Stimulated activated CD4-positive, alpha-beta T cell treated with anti-CD3 and anti-CD28 coated beads, Interleukin-12 subunit alpha, Interleukin-12 subunit beta, amount 100 ng/mL, for 24 hours (primary cell): ENCODE data around the gene TPRX1.
"Not testable (repeated sequence)": the region's sequence is repeated elsewhere in the genome, so short reads cannot be mapped to it uniquely, and the experiment has no call there.

Source experiments
- DNase-seq, 2 experiments: peaks; one replicate each; pipeline ENCODE4 v3.0.0-alpha.2; 2020; ENCODE audit warnings: low read depth in 2 of 2

TPRX1 gene

DNA sequence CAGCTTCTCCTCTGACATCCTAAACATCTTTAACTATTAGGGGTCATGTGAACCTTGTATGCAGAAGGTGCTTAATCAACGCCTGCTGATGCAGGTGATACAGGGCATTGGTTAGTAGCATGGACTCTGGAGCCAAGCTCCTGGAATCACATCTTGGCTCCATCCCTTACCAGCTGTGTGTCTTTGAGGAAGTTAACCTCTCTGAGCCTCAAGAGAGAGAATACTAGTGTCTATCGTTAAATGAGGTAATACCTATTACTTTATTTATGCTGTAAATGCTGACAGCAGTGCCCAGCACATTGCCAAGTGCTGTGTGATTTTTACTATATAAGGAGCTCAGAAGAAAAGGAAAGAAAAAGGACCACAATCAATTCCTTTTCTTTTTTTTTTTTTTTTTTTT, 37.0 kb downstream of the TPRX1 start:
- no peak for DNase-seq

DNA sequence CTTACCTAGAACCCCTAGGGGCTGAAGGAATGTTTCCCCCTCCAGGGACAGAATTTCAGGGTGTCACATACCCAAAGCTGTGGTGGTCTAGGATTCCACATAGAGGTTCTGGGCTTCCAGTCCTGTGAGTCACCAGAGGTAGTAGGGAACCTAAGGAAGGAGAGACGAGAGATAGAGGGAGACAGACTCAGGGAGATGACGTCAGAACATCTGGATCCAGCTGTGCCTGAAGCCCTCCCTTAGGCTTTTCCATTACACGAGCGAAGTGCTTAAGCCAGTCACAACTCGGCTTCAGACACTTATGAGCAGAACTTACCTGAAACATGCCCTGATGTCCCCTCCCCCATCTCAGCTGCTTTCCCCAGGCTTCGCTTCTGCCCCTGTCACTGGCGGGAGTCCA, 37.7 kb downstream of the TPRX1 start:
- no peak for DNase-seq

DNA sequence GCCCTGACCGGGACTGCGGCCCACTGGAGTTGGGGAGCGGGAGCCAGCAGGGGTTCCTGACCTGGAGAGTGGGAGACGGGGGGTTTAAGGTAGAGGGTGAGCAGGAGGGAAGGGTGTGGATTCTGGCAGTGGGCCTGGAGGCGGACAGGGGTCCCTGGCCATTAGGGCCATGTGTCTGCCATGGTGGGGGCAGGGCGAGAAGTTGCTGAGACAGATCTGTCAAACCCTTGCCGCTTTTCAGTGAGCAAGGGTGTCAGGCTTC, 38.1 kb downstream of the TPRX1 start:
- no peak for DNase-seq

DNA sequence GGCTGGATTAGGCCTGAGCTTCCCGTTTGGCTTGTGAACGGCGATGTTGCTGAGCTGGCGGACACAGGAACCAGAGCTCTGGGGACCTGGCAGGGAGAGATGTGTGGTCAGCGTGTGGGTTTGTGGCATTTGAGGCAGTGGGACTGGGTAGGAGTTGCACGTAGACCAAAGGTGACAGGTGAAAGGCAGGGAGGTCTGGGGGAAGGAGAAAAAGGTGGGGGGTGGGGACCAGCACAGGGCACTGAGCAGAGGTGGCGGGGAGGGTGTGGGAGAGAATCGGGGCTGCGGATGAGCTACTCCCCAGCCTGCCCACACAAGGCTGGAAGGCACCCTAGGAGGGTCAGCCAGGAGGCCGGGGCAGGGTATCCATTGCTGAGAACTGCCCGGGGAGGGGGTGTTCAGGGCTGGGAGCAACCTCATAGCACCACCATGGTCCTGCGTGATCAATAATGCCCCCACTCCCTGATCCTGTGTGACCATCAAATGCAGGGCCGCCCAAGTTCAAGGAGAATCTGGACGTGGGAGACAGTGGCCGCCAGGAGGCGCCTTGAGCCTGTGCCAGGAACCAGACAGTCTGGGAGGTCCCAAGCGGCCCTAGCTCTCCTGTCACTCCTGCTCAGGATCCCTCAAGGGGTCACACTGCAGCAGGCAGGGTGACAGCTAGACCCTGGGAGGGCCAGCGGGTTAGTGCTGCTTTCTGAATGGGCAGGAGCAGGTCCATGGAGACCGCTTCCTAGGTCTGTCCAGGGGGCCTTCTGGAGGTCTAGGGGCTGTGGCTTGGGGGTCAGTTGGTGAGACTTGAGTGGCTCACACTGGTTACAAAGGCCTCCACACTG, 38.6 kb downstream of the TPRX1 start:
- peak in 1 of 2 experiments; percentile 20 for DNase-seq

DNA sequence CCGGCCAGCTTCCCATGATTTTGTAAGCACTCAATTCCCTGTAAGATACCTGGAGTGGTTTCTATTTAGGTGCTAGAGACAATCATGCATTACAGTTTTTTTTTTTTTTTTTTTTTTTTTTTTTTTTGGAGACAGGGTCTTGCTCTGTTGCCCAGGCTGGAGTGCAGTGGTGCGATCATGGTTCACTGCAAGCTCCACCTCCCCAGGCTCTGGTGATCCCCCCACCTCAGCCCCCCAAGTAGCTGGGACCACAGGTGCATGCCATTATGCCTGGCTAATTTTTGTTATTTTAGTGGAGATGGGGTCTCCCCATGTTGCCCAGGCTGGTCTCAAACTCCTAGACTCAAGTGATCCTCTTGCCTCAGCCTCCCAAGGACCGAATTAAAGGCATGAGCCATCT, 39.6 kb downstream of the TPRX1 start:
- DNase-seq: not testable (repeated sequence)

DNA sequence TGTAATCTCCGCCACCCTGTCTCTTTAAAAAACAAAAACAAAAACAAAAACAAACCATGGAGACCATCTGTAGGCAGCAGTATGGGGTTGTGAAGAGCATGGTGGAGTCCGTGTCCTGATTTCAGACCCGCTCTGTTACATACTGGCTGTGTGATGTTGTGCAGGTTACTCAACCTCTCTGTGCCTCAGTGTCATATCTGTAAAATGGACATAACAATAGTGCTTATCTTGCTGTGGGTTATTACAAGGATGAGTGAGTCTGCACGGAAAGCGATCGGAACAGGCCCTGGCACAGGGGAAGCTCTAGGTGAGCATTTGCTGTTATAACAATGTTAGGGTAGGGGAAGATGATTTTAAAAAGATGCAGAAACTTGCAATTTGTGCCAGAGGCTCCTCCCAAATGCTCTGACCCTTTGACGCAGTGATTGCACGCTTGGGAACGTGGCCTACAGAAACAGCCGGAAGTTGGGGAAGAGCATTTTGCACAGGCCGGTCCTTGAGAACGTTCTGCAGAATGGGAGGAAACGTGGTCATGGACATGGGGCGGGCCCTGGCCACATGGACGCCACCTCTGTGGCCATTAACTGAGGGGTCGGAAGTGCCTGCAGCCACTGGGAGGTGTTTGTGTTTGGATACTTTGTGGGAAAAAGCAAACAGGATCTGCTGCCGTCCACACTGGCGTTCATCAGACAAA, 41.6 kb downstream of the TPRX1 start:
- DNase-seq: no peak

DNA sequence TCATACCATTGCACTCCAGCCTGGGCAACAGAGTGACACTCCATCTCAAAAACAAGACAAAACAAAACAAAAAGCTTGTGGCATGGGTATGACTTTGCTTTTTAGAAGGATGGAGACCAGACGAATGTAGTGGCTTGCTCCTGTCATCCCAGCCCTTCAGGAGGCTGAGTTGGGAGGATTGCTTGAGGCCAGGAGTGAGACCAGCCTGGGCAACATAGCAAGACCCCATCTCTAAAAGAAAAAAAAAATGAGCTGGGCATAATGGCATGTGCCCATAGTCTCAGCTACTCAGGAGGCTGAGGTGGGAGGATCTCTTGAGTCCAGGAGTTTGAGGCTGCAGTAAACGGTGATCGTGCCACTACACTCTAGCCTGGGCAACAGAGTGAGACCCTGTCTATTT, 42.2 kb downstream of the TPRX1 start:
- no peak for DNase-seq

DNA sequence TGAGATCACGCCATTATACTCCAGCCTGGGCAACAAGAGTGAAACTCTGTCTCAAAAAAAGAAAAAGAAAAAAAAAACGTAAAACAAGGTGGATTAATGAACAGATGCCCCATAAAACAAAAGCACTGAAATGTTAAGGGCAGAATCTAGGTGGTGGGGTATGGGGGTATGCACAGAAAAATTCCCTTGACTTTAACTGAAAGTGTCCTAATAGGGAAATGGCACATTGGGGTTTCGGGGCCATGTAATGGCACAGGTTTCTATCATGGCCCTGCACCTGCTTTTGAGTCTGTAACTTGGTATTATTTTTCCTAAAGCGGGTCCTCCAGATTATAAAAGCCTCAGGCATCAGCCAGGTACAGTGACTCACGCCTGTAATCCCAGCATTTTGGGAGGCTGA, 42.8 kb downstream of the TPRX1 start:
- no peak for DNase-seq

DNA sequence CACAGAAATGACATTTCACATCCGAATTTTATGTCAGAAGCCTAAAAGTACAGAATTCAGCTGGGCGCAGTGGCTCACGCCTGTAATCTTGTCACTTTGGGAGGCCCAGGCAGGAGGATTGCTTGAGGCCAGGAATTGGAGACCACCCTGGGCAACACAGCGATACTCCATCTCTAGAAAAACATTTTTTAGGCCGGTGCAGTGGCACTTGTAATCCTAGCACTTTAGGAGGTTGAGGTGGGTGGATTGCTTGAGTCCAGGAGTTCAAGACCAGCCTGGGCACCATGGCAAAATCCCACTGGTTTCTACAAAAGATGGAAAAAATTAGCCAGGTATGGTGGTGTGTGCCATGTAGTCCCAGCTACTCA, 43.7 kb downstream of the TPRX1 start:
- DNase-seq: no peak

DNA sequence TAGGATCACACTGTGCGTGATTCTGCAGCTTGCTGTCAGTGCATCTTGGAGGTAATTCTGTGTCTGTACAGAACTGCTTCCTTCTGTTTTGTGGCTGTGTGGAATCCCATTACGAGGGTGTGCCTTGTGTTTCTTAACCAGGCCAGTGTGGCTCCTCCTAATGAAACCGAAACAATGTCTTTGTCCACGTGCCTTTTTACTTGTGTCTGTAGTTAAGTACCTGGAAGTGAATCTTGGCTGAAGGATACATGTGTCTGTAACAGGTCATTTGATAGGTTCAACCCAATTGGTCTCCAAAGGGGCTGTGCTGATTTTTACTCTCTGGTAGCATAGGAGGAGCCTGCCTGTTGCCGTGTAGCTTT, 45.9 kb downstream of the TPRX1 start:
- DNase-seq: no peak

DNA sequence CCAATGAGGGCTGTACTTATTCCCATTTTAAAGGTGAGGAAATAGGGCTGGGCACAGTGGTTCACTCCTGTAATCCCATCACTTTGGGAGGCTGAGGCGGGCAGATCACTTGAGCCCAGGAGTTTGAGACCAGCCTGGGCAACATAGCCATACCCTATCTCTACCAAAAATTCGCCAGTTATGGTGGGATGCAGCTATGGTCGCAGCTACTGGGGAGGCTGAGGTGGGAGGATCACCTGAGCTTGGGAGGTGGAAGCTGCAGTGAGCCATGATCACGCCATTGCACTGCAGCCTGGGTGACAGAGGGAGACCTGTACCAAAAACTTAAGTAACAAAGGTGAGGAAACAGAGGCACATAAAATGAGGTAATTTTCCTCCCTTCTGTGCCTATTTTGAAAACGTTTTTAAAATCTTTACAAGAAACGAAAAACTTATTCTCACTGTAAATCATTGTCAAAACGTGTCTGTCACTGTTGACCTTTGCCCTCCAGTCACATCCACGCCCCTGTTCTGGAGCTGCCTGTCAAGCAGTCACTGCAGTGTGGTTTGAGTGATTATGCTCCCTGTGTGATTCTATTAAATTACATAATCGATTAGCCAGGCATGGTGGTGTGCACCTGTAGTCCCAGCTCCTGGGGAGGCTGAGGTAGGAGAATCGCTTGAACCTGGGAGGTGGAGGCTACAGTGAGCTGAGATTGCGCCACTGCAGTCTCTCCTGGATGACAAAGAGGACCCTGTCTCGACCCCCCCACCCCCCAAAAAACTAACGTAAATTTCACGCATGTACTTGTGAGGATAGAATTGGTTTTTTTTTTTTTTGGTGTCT, 46.5 kb downstream of the TPRX1 start:
- no peak for DNase-seq

DNA sequence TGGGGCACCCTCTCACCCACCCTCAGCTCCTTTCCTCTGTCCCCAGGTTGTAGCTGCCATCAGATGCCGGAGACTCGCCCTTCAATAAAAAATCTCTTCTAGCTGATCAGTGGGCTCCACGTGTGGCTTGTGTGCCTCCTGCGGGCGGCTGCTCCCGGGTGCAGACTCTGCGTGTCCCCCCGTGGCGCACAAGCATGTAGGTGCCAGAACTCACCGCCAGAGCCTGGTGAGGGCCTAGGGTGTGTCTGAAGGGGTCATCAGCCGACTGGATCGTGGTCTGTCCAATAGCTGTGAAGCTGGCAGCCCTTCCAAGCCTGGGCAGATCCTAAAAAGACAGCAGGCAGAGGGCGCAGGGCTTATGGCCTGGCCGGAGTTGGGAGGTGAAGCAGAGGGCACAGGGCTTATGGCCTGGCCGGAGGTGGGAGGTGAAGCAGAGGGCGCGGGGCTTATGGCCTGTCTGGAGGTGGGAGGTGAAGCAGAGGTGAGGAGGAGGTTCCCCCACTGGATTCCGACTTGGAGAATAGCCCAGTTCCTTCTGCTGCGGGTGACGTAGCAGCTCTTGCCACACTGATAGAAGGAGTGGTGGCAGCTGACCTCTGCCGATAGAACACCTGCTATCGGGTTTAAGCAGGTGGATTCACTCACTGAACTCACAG, 47.3 kb downstream of the TPRX1 start:
- no peak for DNase-seq

DNA sequence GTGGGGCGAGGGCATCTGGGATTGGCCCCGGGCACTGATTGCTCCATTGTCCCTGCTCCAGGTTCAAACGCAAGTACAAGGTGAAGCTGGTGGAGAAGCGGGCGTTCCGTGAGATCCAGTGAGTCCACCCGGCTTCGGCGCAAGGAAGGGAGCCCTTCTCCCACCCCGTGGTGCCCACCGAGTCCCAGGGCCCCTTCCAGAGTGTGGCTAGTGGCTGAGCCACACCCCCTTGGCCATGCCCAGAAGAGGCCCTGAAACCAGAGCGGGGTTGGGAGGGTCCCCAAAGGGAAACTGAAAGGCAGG, 47.8 kb downstream of the TPRX1 start:
- no peak for DNase-seq

DNA sequence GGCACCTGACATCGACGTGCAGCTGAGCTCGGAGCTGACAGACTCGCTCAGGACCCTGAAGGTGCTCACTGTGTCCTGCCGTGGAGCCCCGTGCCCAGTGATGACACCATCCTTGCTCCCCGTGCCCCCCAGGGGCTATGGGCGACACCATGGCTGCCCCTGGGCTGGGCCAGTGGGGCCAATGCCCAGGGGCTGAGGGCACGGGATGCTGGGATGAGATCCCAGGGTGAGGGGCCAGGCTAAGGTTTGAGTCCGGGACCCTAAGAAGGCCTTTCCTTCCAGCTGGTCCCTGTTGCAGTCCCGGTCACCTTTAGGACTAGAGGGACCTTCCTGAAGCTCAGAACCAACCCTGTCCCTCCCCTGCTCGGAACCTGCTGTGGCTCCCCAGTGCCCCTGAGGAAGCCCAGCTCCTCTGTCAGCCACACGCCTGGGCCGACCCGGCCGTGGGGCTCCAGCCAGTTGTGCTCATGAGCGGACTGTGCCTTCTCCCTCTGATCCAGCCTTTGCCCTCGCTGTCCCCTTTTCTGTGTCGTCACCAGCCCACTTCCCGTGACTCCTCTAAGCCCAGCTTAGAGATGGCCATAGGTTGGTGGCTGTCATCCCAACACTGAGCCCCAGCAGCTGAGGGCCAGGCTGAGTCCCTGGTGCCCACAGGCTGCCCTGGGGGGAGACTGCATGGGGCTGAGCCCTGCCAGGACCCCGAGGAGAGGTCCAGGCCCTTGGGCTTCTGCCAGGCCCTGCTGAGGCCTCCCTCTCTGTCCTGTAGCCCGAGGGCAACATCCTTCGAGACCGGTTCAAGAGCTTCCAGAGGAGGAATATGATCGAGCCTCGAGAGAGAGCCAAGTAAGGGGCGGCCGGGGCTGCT, 48.4 kb downstream of the TPRX1 start:
- DNase-seq: no peak

DNA sequence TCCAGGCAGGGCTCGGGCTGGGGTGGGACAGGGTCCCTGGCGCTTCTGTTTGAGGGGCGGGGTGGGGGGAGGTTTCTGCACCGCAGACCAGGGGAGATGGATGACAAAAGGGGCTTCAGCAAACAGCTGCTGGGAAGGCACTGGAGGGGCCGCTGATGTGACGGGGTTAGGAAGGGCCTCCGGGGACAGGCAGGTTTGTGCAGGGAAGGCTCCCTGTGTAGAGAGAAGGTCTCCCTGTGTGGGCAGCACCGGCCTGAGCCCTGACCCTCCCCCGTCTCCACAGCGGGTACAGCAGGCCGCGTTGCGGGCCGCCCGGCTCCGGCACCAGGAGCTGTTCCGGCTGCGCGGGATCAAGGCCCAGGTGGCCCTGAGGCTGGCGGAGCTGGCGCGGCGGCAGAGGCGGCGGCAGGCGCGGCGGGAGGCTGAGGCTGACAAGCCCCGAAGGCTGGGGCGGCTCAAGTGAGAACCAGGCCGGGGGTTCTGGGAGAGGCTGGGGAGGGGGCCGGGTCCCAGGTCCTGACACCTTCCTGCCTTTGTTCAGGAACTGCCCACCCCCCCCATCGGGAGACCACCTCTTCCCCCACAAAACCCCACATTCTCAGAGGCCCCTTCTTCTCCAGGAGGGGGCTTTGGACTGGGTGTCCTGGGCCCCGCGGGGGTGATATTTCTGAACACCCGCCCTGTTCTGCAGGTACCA, 49.1 kb downstream of the TPRX1 start:
- no peak for DNase-seq

DNA sequence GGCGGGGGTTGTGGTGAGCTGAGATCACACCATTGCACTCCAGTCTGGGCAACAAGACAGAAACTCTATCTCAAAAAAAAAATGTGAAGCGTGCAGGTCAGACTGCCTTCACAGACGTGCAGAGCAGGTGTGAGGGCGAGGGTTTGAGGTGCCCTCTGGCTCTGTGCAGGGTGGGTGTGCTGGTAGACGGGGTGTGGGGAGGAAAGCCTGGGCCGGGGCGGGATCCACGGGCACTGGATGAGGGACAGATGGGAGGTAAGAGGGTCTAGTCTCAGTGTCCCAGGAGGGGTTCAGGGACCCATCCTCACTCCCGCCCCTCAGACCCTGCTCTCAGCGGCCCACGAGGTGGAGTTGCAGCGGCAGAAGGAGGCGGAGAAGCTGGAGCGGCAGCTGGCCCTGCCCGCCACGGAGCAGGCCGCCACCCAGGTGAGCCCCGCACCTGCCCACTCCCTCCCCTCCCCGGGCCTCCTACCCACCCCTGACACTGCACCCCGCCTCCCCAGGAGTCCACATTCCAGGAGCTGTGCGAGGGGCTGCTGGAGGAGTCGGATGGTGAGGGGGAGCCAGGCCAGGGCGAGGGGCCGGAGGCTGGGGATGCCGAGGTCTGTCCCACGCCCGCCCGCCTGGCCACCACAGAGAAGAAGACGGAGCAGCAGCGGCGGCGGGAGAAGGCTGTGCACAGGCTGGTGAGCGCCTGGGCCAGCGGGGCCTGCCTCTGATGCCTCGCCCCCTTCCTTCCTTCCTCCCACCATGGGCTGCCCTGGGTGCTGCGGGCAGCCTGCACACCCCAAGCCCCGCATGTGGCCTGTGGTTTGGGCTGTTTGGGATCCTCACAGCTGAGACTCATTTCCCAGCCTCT, 49.9 kb downstream of the TPRX1 start:
- no peak for DNase-seq

DNA sequence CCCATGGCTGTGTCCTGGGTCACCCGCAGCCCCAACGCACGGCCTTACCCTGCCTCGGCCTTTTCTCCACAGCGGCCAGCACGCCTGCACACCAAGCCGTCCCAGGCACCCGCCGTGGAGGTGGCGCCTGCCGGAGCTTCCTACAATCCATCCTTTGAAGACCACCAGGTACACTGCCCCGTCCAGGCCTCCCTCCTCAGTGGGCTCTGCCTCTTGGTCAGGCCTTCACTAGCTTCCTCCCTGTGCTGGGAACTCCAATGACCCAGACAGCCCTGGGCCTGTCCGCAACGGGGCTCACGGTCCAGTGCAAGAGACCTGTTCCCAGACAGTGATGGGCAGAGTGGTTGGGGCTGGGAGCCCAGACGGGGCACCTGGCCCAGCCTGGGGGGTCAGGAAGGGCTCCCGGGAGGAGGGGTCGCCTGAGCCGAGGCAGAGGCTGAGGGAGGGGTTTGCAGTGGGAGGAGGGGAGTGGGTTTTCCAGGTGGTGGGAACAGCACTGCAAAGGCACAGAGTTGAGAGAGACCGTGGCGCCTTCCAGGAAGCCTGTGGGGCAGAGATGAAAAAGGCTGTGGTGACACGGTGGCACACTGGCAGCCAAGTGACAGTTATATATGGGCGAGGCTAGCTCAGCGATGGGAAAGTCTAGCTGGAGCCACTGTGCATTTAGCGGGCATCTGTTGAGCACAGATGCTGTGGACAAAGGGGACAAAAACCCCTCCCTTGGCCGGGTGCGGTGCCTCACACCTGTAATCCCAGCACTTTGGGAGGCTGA, 51.7 kb downstream of the TPRX1 start:
- DNase-seq: no peak
